Measurements from ENCODE around the gene ARHGAP22.

DNA sequence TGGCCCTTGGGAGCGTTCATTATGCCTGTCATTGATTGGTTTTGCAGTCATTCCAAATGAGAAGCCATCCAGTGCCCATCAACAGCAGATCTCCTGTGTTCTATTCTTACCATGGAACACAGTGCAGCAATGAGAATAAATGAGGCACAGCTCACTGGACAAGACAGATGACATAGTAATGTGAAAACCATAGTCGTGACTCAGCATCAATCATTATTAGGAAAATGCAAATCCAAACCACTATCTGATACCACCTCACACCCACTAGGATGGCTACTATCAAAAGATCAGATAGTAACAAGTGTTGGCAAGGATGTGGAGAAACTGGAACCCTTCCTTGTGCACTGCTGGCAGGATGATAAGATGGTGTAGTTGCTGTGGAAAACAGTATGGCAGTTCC, 144.7 kb downstream of the ARHGAP22 start:
- no peak for TF ChIP-seq POLR2A (IDR thresholded peaks at IDR 0.05; ENCODE audit: low read length)
- TF ChIP-seq GATA1 (IDR thresholded peaks at IDR 0.05; ENCODE audit: low read depth, low read length) = no peak
